ENCODE data around the gene KIAA0825.

DNA sequence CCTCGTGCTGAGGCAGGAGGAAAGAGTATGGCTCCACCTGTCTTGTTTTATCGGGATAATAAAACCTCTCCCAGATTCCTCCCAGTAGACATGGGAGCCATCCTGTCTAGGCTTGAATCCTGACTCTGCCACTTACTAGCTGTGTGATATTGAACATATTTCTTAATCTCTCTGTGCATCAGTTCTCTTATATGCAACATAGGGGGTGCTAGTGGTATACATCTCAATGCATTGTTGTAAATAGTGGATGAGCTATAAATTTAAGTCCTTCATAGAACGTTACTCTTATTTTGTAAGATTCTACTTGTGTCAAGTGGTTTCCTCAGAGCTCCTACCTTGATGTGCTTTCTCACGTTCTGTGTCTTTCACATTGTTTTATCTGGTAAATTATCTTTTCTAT lies 459.3 kb downstream of the KIAA0825 start:
- TF ChIP-seq CTCF (conservative IDR thresholded peaks at IDR 0.05 in 1 of 2, IDR thresholded peaks at IDR 0.05 in 1 of 2; ENCODE audit: low read depth in 1 of 2, low read length in 2 of 2) (peak in 1 of 2 donors; percentile 17), EZH2 (IDR thresholded peaks at IDR 0.05; ENCODE audit: low read length, missing control alignments) (no peak)

All from fibroblast of lung (primary cell).